Measurements from ENCODE around the gene GPX3. TPM values are rescaled to one million over a fixed set of nuclear protein-coding genes. Genes with fewer than 3 reads are reported as not detected.

GPX3 gene
- total RNA-seq, 1 experiment from 2014 or later, result 20.4 TPM

DNA sequence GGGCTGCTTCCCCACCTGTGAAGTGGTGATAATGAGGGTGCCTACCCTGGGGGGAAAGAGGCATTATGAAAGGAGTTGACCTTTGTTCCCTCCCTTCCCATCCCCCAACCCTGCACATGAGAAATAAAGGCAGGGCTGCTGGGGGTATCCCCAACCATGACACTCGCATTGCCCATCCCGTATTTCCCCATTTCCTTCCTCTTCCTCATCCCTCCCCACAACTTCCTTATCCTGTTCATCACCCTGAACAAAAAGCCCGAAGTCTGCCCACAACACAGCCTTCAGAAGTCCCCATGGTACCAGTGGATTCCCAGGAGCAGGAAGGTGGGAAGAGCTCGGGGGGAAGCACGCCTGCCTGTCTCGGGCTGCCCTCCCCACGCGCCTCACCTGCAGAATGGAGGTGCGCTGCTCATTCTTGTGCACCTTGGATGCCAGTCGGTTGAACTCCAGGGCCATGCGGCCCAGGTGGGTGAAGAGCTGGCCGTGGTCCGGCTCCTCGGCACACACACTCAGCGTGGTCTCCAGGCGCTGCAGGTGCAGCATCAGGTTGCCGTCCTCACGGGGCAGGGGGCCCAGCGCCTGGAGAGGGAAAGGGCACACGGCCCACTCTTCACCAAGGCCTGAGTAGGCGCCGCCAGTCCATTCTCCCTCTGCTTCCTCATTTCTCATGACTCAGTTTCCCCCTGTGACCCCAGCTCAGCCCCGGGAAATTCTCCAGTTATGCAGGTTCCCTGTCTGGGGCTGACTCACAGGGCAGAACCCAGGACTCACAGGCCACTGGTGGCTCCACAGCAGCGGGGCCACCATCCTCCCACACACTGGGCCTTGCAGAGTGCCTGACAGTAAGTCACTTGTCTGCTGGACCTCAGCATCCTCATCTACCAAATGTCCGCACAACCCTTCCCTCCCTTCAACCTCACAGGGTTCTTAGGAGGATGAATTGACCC, 36.3 kb downstream of the GPX3 start:
- TF ChIP-seq CTCF (conservative IDR thresholded peaks at IDR 0.05), result no peak
- H3K23me2 ChIP-seq (ENCODE audit: insufficient read length, low read depth, low read length, poor library complexity, severe bottlenecking), result no peaks in the 10 kb centered on the region
- no peak overlapping the region for H3T11ph ChIP-seq (ENCODE audit: low read length)
- no peak overlapping the region for H3K56ac ChIP-seq (ENCODE audit: insufficient read length, low read depth, low read length)
- no peak overlapping the region for H3K27ac ChIP-seq (ENCODE audit: insufficient read length, low read depth, low read length)
- no peak overlapping the region for H2AK5ac ChIP-seq (ENCODE audit: insufficient read length, low read length)
- Mint-ChIP-seq H3K4me1 (peaks cover 0 to 5% of the 10 kb centered on the region in 2 experiments; a peak in 1 of 4 replicates), H3K4me3 (no peak overlapping the region), H3K9me3 (no peaks in the 10 kb centered on the region), H3K27ac (no peak overlapping the region), H3K36me3 (ENCODE audit: insufficient read depth in 1 of 3, low read depth in 3 of 3) (peaks cover 1 to 24% (median 8%) of the 10 kb centered on the region in 3 experiments; a peak in 5 of 7 replicates), H3K27me3 (ENCODE audit: low read depth) (no peaks in the 10 kb centered on the region)
- no peaks in the 10 kb centered on the region for H3K27me3 ChIP-seq (ENCODE audit: insufficient read depth, low read length)
- no peak overlapping the region for H4K8ac ChIP-seq (replicated peaks; ENCODE audit: insufficient read length, low read depth, low read length)
- H3K4ac ChIP-seq (ENCODE audit: low read depth, low read length), result no peak overlapping the region
- no peak overlapping the region for H3K23ac ChIP-seq (ENCODE audit: insufficient read length, low read depth, low read length)
- WGBS (ENCODE audit: extremely low coverage, insufficient read length, low lambda C conversion rate), result 100% methylated on average over 2 of the region's 25 CpGs
- no peak overlapping the region for H3K4me2 ChIP-seq (ENCODE audit: insufficient read depth, insufficient read length, low read length)
- H3K9me3 ChIP-seq (ENCODE audit: control insufficient read depth, low read depth, low read length), result no peaks in the 10 kb centered on the region
- no peak overlapping the region for H2BK120ac ChIP-seq (ENCODE audit: low read depth, low read length, poor library complexity, severe bottlenecking)
- H2BK20ac ChIP-seq (ENCODE audit: low read depth, low read length, poor library complexity, severe bottlenecking), result no peak overlapping the region
- no peak overlapping the region for H2AFZ ChIP-seq (ENCODE audit: low read length)
- no peak overlapping the region for H2BK15ac ChIP-seq (ENCODE audit: low read depth, low read length)
- no peak overlapping the region for H2BK5ac ChIP-seq (ENCODE audit: insufficient read length, low read length)
- H3K9ac ChIP-seq (ENCODE audit: extremely low read depth, insufficient read length, low read length), result no peak overlapping the region
- no peaks in the 10 kb centered on the region for H4K20me1 ChIP-seq (ENCODE audit: control insufficient read depth, insufficient read depth, insufficient read length)
- no peaks in the 10 kb centered on the region for H3K4me1 ChIP-seq (ENCODE audit: insufficient read depth, low read length)
- no peaks in the 10 kb centered on the region for H3K79me1 ChIP-seq (ENCODE audit: insufficient read depth, low read depth, low read length, poor library complexity, severe bottlenecking)
- H2BK12ac ChIP-seq (ENCODE audit: insufficient read length, low read depth, low read length), result no peak overlapping the region
- no peak overlapping the region for H3K14ac ChIP-seq (ENCODE audit: insufficient read depth, low read length)
- H3K79me2 ChIP-seq (ENCODE audit: insufficient read depth, low read length), result no peaks in the 10 kb centered on the region
- no peak overlapping the region for H4K91ac ChIP-seq (ENCODE audit: insufficient read length, low read depth, low read length)
- H3K18ac ChIP-seq (ENCODE audit: insufficient read length, low read depth, low read length), result no peak overlapping the region
- no peak overlapping the region for H4K5ac ChIP-seq (ENCODE audit: insufficient read length, low read depth, low read length)
- DNase-seq, result no peak

All from H9 (cell line).